Neuronal stem cell (in vitro differentiated cells): ENCODE data around the gene AHNAK.

Experiments used
- DNase-seq: peaks from one replicate; pipeline ENCODE4 v3.0.0-alpha.2; 2013; ENCODE audit warnings: low spot score
- H2AFZ ChIP-seq: one replicate; pipeline ENCODE4 v1.6.1; 2013; ENCODE audit warnings: mild to moderate bottlenecking, low read length, inconsistent platforms
- H2AK5ac ChIP-seq: 2 replicates; pipeline ENCODE4 v1.6.1; 2013; ENCODE audit warnings: low read depth, mild to moderate bottlenecking, inconsistent platforms, low read length, moderate library complexity, mixed read lengths
- H2BK120ac ChIP-seq: 2 replicates; pipeline ENCODE4 v1.6.1; 2013; ENCODE audit warnings: low read depth, mild to moderate bottlenecking, inconsistent platforms, low read length, moderate library complexity, mixed read lengths
- H2BK12ac ChIP-seq: one replicate; pipeline ENCODE4 v1.6.1; 2013; ENCODE audit warnings: low read length, inconsistent platforms
- H2BK15ac ChIP-seq: 2 replicates; pipeline ENCODE4 v1.6.1; 2013; ENCODE audit warnings: mild to moderate bottlenecking, low read length, inconsistent platforms, mixed read lengths
- H2BK5ac ChIP-seq: one replicate; pipeline ENCODE4 v1.6.1; 2013; ENCODE audit warnings: inconsistent platforms, mild to moderate bottlenecking, low read length, moderate library complexity
- H3K14ac ChIP-seq: one replicate; pipeline ENCODE4 v1.6.1; 2013; ENCODE audit warnings: low read length, inconsistent platforms
- H3K18ac ChIP-seq: 2 replicates; pipeline ENCODE4 v1.6.1; 2013; ENCODE audit warnings: low read length, inconsistent platforms
- H3K23ac ChIP-seq: 2 replicates; pipeline ENCODE4 v1.6.1; 2013; ENCODE audit warnings: low read depth, mild to moderate bottlenecking, mixed read lengths, low read length, inconsistent platforms; ENCODE audit not compliant: poor library complexity
- H3K27ac ChIP-seq: replicated peaks from 3 replicates; pipeline ENCODE4 v1.5.1; 2013; ENCODE audit warnings: low read length, inconsistent platforms
- H3K27me3 ChIP-seq, 3 experiments: 2 replicates each; pipeline ENCODE4 v1.6.1; 2013; ENCODE audit warnings: low read length in 3 of 3, mild to moderate bottlenecking in 2 of 3, inconsistent platforms in 1 of 3, low read depth in 1 of 3, mixed read lengths in 1 of 3, moderate library complexity in 1 of 3; ENCODE audit not compliant: control insufficient read depth in 3 of 3, insufficient read depth in 3 of 3
- H3K36me3 ChIP-seq, 2 donors: replicated peaks in 1 of 2; 2 replicates each; pipeline ENCODE4 v1.6.1; 2013; ENCODE audit warnings: low read length in 2 of 2; ENCODE audit not compliant: control insufficient read depth in 2 of 2, insufficient read depth in 2 of 2
- H3K4ac ChIP-seq: 2 replicates; pipeline ENCODE4 v1.6.1; 2013; ENCODE audit warnings: inconsistent platforms, mild to moderate bottlenecking, low read length, moderate library complexity
- H3K4me1 ChIP-seq, 2 donors: 1 replicate in 1 of 2; 2 replicates in 1 of 2; pipeline ENCODE4 v1.6.1; 2013; ENCODE audit warnings: low read length in 2 of 2, low read depth in 1 of 2; ENCODE audit not compliant: control insufficient read depth in 2 of 2, insufficient read depth in 1 of 2
- H3K4me2 ChIP-seq: one replicate; pipeline ENCODE4 v1.6.1; 2013; ENCODE audit warnings: mild to moderate bottlenecking, low read length, inconsistent platforms; ENCODE audit not compliant: insufficient read depth, poor library complexity, severe bottlenecking
- H3K4me3 ChIP-seq, 2 donors: 2 replicates each; pipeline ENCODE4 v1.5.1; 2013; ENCODE audit warnings: low read length in 2 of 2, mild to moderate bottlenecking in 2 of 2, inconsistent platforms in 1 of 2, moderate library complexity in 1 of 2
- H3K79me1 ChIP-seq: one replicate; pipeline ENCODE4 v1.6.1; 2013; ENCODE audit warnings: low read depth, mild to moderate bottlenecking, inconsistent platforms, low read length, moderate library complexity
- H3K9ac ChIP-seq: one replicate; pipeline ENCODE4 v1.6.1; 2013; ENCODE audit warnings: mild to moderate bottlenecking, low read depth, low read length, inconsistent platforms; ENCODE audit not compliant: poor library complexity
- H3K9me3 ChIP-seq, 2 donors: replicated peaks in 1 of 2; 2 replicates each; pipeline versions ENCODE3 to v1.6.1; 2013; ENCODE audit warnings: low read length in 2 of 2, mild to moderate bottlenecking in 2 of 2, inconsistent platforms in 1 of 2, low read depth in 1 of 2, mixed read lengths in 1 of 2, moderate library complexity in 1 of 2; ENCODE audit not compliant: control insufficient read depth in 2 of 2, insufficient read depth in 1 of 2
- H4K8ac ChIP-seq: one replicate; pipeline ENCODE4 v1.6.1; 2013; ENCODE audit warnings: low read depth, mild to moderate bottlenecking, inconsistent platforms, low read length, moderate library complexity
- H4K91ac ChIP-seq: one replicate; pipeline ENCODE4 v1.6.1; 2013; ENCODE audit warnings: low read length, low read depth, mild to moderate bottlenecking, inconsistent platforms; ENCODE audit not compliant: poor library complexity
- WGBS, 2 donors: extraction: QIAGEN DNeasy Blood & Tissue Kit; methylation state at CpG; one replicate each; pipeline ENCODE4 v1.1.7; 2013; ENCODE audit warnings: missing lambda C conversion rate in 2 of 2, mixed read lengths in 1 of 2; ENCODE audit not compliant: insufficient read length in 2 of 2, insufficient replicate concordance in 1 of 2; ENCODE audit errors: extremely low coverage in 2 of 2; 5-methylcytosine and 5-hydroxymethylcytosine counted together

The AHNAK gene

DNA sequence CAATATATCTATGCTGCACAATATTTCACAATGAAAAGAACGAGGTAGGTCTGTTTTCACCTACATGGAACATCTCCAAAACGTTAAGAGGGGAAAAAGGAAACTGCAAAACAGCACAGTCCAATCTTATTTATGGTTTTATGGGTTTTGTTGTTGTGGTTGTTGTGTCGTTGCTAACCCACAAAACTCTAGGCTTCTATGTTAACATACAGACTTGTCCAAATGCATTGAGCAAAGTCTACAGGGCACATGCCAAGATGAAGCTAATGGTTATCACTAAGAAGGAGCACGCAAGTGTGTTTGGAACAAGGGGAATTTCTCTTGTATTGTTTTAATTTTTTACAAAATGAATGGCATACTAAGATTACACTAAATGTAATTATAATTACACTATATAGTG lies 48.6 kb downstream of the AHNAK start:
- no peak for DNase-seq
- Histone ChIP-seq H3K4me1 (peaks cover 8 to 11% of the 10 kb centered on the region in 2 donors), H2BK5ac (no peak overlapping the region), H3K9me3 (no peaks in the 10 kb centered on the region), H3K36me3 (no peaks in the 10 kb centered on the region), H3K18ac (no peak overlapping the region), H4K91ac (no peak overlapping the region), H2BK120ac (no peak overlapping the region), H2AK5ac (no peak overlapping the region), H2BK12ac (no peak overlapping the region), H3K27me3 (peaks cover 0 to 9% (median 0%) of the 10 kb centered on the region in 3 experiments), H2BK15ac (no peak overlapping the region), H3K9ac (no peak overlapping the region), H3K27ac (no peak overlapping the region), H3K23ac (no peak overlapping the region), H3K4me3 (no peak overlapping the region), H3K4ac (no peak overlapping the region), H4K8ac (no peak overlapping the region), H3K4me2 (no peak overlapping the region), H2AFZ (no peak overlapping the region), H3K14ac (no peak overlapping the region), H3K79me1 (no peaks in the 10 kb centered on the region)
- no CpG with 5 or more reads among the region's 4 CpGs for WGBS, 2 donors

DNA sequence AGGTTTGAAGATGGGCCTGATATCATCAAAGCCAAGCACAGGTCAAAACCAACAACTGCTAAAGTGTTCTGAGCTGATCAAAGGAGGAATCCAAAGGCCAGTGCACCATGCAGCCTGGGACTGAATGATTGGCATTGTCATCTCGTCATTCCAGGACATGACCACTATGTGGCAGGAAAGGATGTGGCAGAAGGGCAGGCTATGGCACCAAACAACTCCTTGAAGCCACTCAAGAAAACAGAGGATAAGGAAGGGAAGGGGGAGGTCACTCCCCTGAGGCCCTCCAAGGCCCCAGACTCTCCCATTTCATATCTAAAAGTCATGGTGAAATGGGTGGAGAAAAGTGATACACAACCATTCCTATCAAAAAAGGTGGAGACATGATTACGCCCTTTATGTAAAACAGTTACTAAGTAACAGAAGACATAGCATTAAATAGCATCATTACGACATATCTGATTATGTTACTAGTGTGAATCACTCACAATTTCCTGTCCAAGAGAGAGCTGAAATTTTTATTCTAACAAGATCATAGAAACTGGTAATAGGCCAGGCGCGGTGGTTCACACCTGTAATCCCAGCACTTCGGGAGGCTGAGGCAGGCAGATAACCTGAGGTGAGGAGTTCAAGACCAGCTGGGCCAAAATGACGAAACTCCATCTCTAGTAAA lies 49.3 kb downstream of the AHNAK start:
- Histone ChIP-seq H3K27ac (no peak overlapping the region), H3K27me3 (peaks cover 0 to 5% (median 0%) of the 10 kb centered on the region in 3 experiments), H3K4me3 (no peak overlapping the region), H3K79me1 (no peaks in the 10 kb centered on the region), H3K18ac (no peak overlapping the region), H3K36me3 (no peaks in the 10 kb centered on the region), H4K8ac (no peak overlapping the region), H2BK15ac (no peak overlapping the region), H2AFZ (no peak overlapping the region), H3K9ac (no peak overlapping the region), H2BK5ac (no peak overlapping the region), H2BK12ac (no peak overlapping the region), H3K4me1 (peaks cover 8 to 11% of the 10 kb centered on the region in 2 donors), H2BK120ac (no peak overlapping the region), H3K23ac (no peak overlapping the region), H3K14ac (no peak overlapping the region), H3K4me2 (no peak overlapping the region), H3K9me3 (no peaks in the 10 kb centered on the region), H4K91ac (no peak overlapping the region), H3K4ac (no peak overlapping the region), H2AK5ac (no peak overlapping the region)
- no CpG with 5 or more reads among the region's 7 CpGs for WGBS, 2 donors
- no peak for DNase-seq

DNA sequence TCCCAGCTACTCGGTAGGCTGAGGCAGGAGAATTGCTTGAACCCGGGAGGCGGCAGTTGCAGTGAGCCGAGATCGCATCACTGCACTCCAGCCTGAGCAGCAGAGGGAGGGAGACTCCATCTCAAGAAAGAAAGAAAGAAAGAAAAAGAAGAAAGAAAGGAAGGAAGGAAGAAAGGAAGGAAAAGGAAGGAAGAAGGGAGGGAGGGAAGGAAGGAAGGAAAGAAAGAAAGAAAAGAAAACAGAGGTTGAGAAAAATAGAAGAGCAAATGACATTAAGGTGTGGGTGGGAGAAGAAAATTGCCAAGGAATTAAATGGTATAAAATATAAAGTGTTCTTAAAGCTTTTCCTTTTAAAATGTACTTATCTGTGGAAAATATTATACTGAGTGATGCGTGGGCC lies 49.9 kb downstream of the AHNAK start:
- Histone ChIP-seq H4K91ac (no peak overlapping the region), H2BK12ac (no peak overlapping the region), H3K9me3 (no peaks in the 10 kb centered on the region), H3K4me3 (no peak overlapping the region), H2AK5ac (no peak overlapping the region), H2BK15ac (no peak overlapping the region), H3K4me2 (no peak overlapping the region), H4K8ac (no peak overlapping the region), H3K27me3 (no peaks in the 10 kb centered on the region), H3K4ac (no peak overlapping the region), H3K4me1 (peaks cover 3 to 8% of the 10 kb centered on the region in 2 donors), H3K27ac (no peak overlapping the region), H3K23ac (no peak overlapping the region), H2BK5ac (no peak overlapping the region), H3K18ac (no peak overlapping the region), H3K79me1 (no peaks in the 10 kb centered on the region), H2AFZ (no peak overlapping the region), H3K14ac (no peak overlapping the region), H3K36me3 (no peaks in the 10 kb centered on the region), H3K9ac (no peak overlapping the region), H2BK120ac (no peak overlapping the region)
- DNase-seq: no peak
- WGBS, 2 donors: no CpG with 5 or more reads among the region's 6 CpGs

DNA sequence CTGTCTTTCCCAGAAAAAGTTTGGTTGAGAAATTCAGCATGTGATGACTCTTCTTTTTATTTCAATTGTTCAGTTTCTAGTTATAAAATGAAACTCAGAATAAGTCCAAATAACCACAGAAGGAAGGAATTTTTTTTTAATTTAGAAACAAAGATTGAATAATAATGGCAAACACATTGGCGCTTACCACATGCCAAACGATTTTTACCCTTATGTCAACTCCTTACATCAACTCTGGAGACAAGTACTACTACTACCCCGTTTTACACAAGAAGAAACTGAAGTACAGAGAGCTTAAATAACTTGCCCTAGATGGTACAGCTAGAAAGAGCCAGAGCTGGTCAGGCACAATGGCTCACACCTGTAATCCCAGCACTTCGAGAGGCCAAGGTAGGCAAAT lies 52.4 kb downstream of the AHNAK start:
- Histone ChIP-seq H2BK15ac (no peak overlapping the region), H2BK120ac (no peak overlapping the region), H3K36me3 (no peaks in the 10 kb centered on the region), H3K79me1 (no peaks in the 10 kb centered on the region), H3K4me2 (no peak overlapping the region), H3K27me3 (no peaks in the 10 kb centered on the region), H4K91ac (no peak overlapping the region), H2AK5ac (no peak overlapping the region), H3K9ac (no peak overlapping the region), H2BK5ac (no peak overlapping the region), H3K27ac (no peak overlapping the region), H3K23ac (no peak overlapping the region), H3K14ac (no peak overlapping the region), H3K9me3 (no peaks in the 10 kb centered on the region), H2AFZ (no peak overlapping the region), H3K4ac (no peak overlapping the region), H2BK12ac (no peak overlapping the region), H3K18ac (no peak overlapping the region), H3K4me1 (no peaks in the 10 kb centered on the region), H3K4me3 (no peak overlapping the region), H4K8ac (no peak overlapping the region)
- no CpG with 5 or more reads among the region's 4 CpGs for WGBS, 2 donors
- DNase-seq: no peak
